Neural progenitor cell (in vitro differentiated cells): Measurements from ENCODE around the gene FAM180A. TPM values are rescaled to one million over a fixed set of nuclear protein-coding genes. Genes with fewer than 3 reads are reported as not detected.
A peak's percentile ranks its signal among the peaks of the same experiment; 100 is the strongest.

Source experiments
- DNase-seq: peaks from one replicate; pipeline ENCODE4 v3.0.0-alpha.2; 2016; ENCODE audit warnings: low spot score
- H2AFZ ChIP-seq: fragments of 200-600 bp; sonication (generic); replicated peaks from 2 replicates; pipeline ENCODE4 v1.6.1; 2016; ENCODE audit warnings: antibody characterized with exemption
- H3F3A ChIP-seq: fragments of 200-600 bp; sonication (generic); 2 replicates; pipeline ENCODE4 v1.6.1; 2016; ENCODE audit warnings: antibody characterized with exemption, low read depth
- H3K27ac ChIP-seq: fragments of 200-600 bp; sonication (generic); 2 replicates; pipeline ENCODE4 v1.5.1; 2016; ENCODE audit warnings: mild to moderate bottlenecking
- H3K27me3 ChIP-seq: fragments of 200-600 bp; sonication (generic); 2 replicates; pipeline ENCODE4 v1.6.1; 2016; ENCODE audit warnings: mild to moderate bottlenecking, moderate library complexity
- H3K36me3 ChIP-seq: fragments of 200-600 bp; sonication (generic); 2 replicates; pipeline ENCODE4 v1.5.1; 2016
- H3K4me1 ChIP-seq: fragments of 200-600 bp; sonication (generic); 2 replicates; pipeline ENCODE4 v1.6.1; 2016; ENCODE audit warnings: mixed run types
- H3K4me2 ChIP-seq: fragments of 200-600 bp; sonication (generic); 2 replicates; pipeline ENCODE4 v1.6.1; 2016
- H3K4me3 ChIP-seq: fragments of 200-600 bp; sonication (generic); 2 replicates; pipeline ENCODE4 v1.5.1; 2016
- H3K79me2 ChIP-seq: fragments of 200-600 bp; sonication (generic); 2 replicates; pipeline ENCODE4 v1.6.1; 2016; ENCODE audit warnings: low read depth
- H3K9ac ChIP-seq: fragments of 200-600 bp; sonication (generic); 2 replicates; pipeline ENCODE4 v1.6.1; 2016
- H3K9me3 ChIP-seq: fragments of 200-600 bp; sonication (generic); 2 replicates; pipeline ENCODE4 v1.5.1; 2016; ENCODE audit warnings: low read depth
- H4K20me1 ChIP-seq: fragments of 200-600 bp; sonication (generic); 2 replicates; pipeline ENCODE4 v1.6.1; 2016; ENCODE audit warnings: low read depth
- H3K27ac Mint-ChIP-seq: 3 replicates; pipeline ENCODE4 v1.8.0; 2021; ENCODE audit warnings: mixed read lengths
- H3K27me3 Mint-ChIP-seq: 2 replicates; pipeline ENCODE4 v1.8.0; 2022; ENCODE audit warnings: low read depth, mild to moderate bottlenecking, inconsistent platforms, moderate library complexity, mixed read lengths; ENCODE audit not compliant: insufficient read depth
- H3K36me3 Mint-ChIP-seq: 3 replicates; pipeline ENCODE4 v1.8.0; 2021; ENCODE audit warnings: mixed read lengths
- H3K4me1 Mint-ChIP-seq: 3 replicates; pipeline ENCODE4 v1.8.0; 2021; ENCODE audit warnings: mixed read lengths
- H3K4me3 Mint-ChIP-seq: 3 replicates; pipeline ENCODE4 v1.8.0; 2021; ENCODE audit warnings: mild to moderate bottlenecking, moderate library complexity, mixed read lengths
- H3K9me3 Mint-ChIP-seq: 3 replicates; pipeline ENCODE4 v1.8.0; 2020; ENCODE audit warnings: mixed read lengths
- CTCF ChIP-seq: fragments of 200-600 bp; sonication (generic); IDR thresholded peaks from 2 replicates; pipeline ENCODE4 v1.5.1; 2017; ENCODE audit warnings: antibody characterized with exemption, mild to moderate bottlenecking
- EZH2 ChIP-seq: fragments of 200-600 bp; sonication (generic); IDR thresholded peaks from 2 replicates; pipeline ENCODE4 v1.6.1; 2017; ENCODE audit warnings: antibody characterized with exemption, mild to moderate bottlenecking, moderate library complexity
- EZH2phosphoT487 ChIP-seq: fragments of 200-600 bp; sonication (generic); IDR thresholded peaks from 2 replicates; pipeline ENCODE4 v1.6.1; 2017; ENCODE audit warnings: antibody characterized with exemption
- total RNA-seq: library from RNA; depleted of rRNA; stranded (reverse); fragments of >200 nt; gene quantifications from 2 replicates; pipeline ENCODE4 v1.2.3, GENCODE V29; 2015; ENCODE audit warnings: low replicate concordance

The FAM180A gene
- total RNA-seq, 1 donor from 2014 or later = not detected

GRCh38 chr7:135715673-135716072 is 32.9 kb downstream of the FAM180A start:
- Histone ChIP-seq H3K27me3 (no peaks in the 10 kb centered on the region), H3K9ac (no peak overlapping the region), H3K36me3 (no peaks in the 10 kb centered on the region), H3F3A (no peaks in the 10 kb centered on the region), H3K4me3 (no peak overlapping the region), H3K27ac (no peak overlapping the region), H3K79me2 (no peaks in the 10 kb centered on the region), H3K9me3 (no peaks in the 10 kb centered on the region), H2AFZ (no peak overlapping the region), H3K4me2 (no peak overlapping the region), H3K4me1 (peaks cover 18% of the 10 kb centered on the region), H4K20me1 (no peaks in the 10 kb centered on the region)
- H3K27me3 Mint-ChIP-seq = peaks cover 8% of the 10 kb centered on the region
- no peak overlapping the region for H3K27ac Mint-ChIP-seq
- H3K9me3 Mint-ChIP-seq = no peaks in the 10 kb centered on the region
- TF ChIP-seq CTCF = no peak
- TF ChIP-seq EZH2 = no peak
- no peak for TF ChIP-seq EZH2phosphoT487
- no peaks in the 10 kb centered on the region for H3K36me3 Mint-ChIP-seq
- DNase-seq = no peak
- peaks cover 58% of the 10 kb centered on the region for H3K4me1 Mint-ChIP-seq
- no peak overlapping the region for H3K4me3 Mint-ChIP-seq

- Mint-ChIP-seq H3K27ac (no peak overlapping the region), H3K4me3 (no peak overlapping the region)
- no peak overlapping the region for H3K27ac ChIP-seq
These were observed 33.5 kb downstream of the FAM180A start for GRCh38 chr7:135715055-135715522.

GRCh38 chr7:135714534-135715009 is 34.0 kb downstream of the FAM180A start:
- no peaks in the 10 kb centered on the region for H3K36me3 Mint-ChIP-seq
- H3F3A ChIP-seq = no peaks in the 10 kb centered on the region
- peaks cover 8% of the 10 kb centered on the region for H3K27me3 Mint-ChIP-seq
- H3K9me3 ChIP-seq = no peaks in the 10 kb centered on the region
- TF ChIP-seq EZH2 = no peak
- no peak for TF ChIP-seq CTCF
- no peak for TF ChIP-seq EZH2phosphoT487
- no peaks in the 10 kb centered on the region for H3K27me3 ChIP-seq
- peaks cover 51% of the 10 kb centered on the region for H3K4me1 Mint-ChIP-seq
- H3K4me3 Mint-ChIP-seq = no peak overlapping the region
- no peak overlapping the region for H3K9ac ChIP-seq
- no peaks in the 10 kb centered on the region for H4K20me1 ChIP-seq
- H2AFZ ChIP-seq = no peak overlapping the region
- no peak overlapping the region for H3K27ac ChIP-seq
- no peaks in the 10 kb centered on the region for H3K9me3 Mint-ChIP-seq
- DNase-seq = peak; percentile 76
- no peak overlapping the region for H3K4me3 ChIP-seq
- H3K36me3 ChIP-seq = no peaks in the 10 kb centered on the region
- no peak overlapping the region for H3K27ac Mint-ChIP-seq
- H3K4me2 ChIP-seq = peak overlapping the region; percentile 31
- no peaks in the 10 kb centered on the region for H3K79me2 ChIP-seq
- peaks cover 17% of the 10 kb centered on the region for H3K4me1 ChIP-seq

More at GRCh38 chr7:135715055-135715522, 33.5 kb downstream of the FAM180A start:
- H3K79me2 ChIP-seq = no peaks in the 10 kb centered on the region
- no peak overlapping the region for H2AFZ ChIP-seq
- H3K4me2 ChIP-seq = no peak overlapping the region
- H3K36me3 Mint-ChIP-seq = no peaks in the 10 kb centered on the region
- H3K27me3 Mint-ChIP-seq = peaks cover 8% of the 10 kb centered on the region
- H3K4me1 ChIP-seq = peaks cover 18% of the 10 kb centered on the region
- DNase-seq = no peak
- H3K4me1 Mint-ChIP-seq = peaks cover 54% of the 10 kb centered on the region
- no peaks in the 10 kb centered on the region for H3K9me3 Mint-ChIP-seq
- no peaks in the 10 kb centered on the region for H4K20me1 ChIP-seq
- H3K36me3 ChIP-seq = no peaks in the 10 kb centered on the region
- no peak overlapping the region for H3K9ac ChIP-seq
- H3K27me3 ChIP-seq = no peaks in the 10 kb centered on the region
- no peak for TF ChIP-seq CTCF
- TF ChIP-seq EZH2 = no peak
- TF ChIP-seq EZH2phosphoT487 = no peak
- H3K4me3 ChIP-seq = no peak overlapping the region
- no peaks in the 10 kb centered on the region for H3F3A ChIP-seq
- no peaks in the 10 kb centered on the region for H3K9me3 ChIP-seq
